GM19238 (cell line): ENCODE measurements around the gene CREB1.
"Not testable (repeated sequence)": the region's sequence is repeated elsewhere in the genome, so short reads cannot be mapped to it uniquely, and the experiment has no call there.

Experiments
- DNase-seq: peaks from one replicate; pipeline ENCODE4 v3.0.0; 2011; ENCODE audit warnings: low spot score; ENCODE audit not compliant: insufficient read length

CREB1 gene

GRCh38 chr2:207614824-207615223 is 85.1 kb downstream of the CREB1 start:
- DNase-seq, result no peak

- DNase-seq, result no peak
These were observed 86.4 kb downstream of the CREB1 start for GRCh38 chr2:207616185-207616584.

GRCh38 chr2:207617011-207617671 is 87.4 kb downstream of the CREB1 start:
- DNase-seq, result no peak

GRCh38 chr2:207619764-207620203 is 90.0 kb downstream of the CREB1 start:
- no peak for DNase-seq

GRCh38 chr2:207621501-207622039 is 91.8 kb downstream of the CREB1 start:
- no peak for DNase-seq

- peak; percentile 42 for DNase-seq
These were observed 94.6 kb downstream of the CREB1 start for GRCh38 chr2:207624185-207625013.

GRCh38 chr2:207625014-207625907 is 95.5 kb downstream of the CREB1 start, which contains the start of gene METTL21A:
TSS of gene METTL21A (minus strand) at chr2:207625394. CDS start at chr2:207624375, 1,019 bp downstream.
- peak; percentile 85 for DNase-seq

GRCh38 chr2:207629553-207629952 is 99.8 kb downstream of the CREB1 start:
- DNase-seq, result no peak

GRCh38 chr2:207630491-207630890 is 100.7 kb downstream of the CREB1 start:
- no peak for DNase-seq

- DNase-seq, result no peak
These were observed 103.1 kb downstream of the CREB1 start for GRCh38 chr2:207632575-207633493.

- DNase-seq, result no peak
These were observed 103.9 kb downstream of the CREB1 start for GRCh38 chr2:207633686-207634085.

GRCh38 chr2:207635468-207636200 is 105.9 kb downstream of the CREB1 start:
- DNase-seq, result no peak

GRCh38 chr2:207639288-207639687 is 109.5 kb downstream of the CREB1 start:
- DNase-seq, result not testable (repeated sequence)

GRCh38 chr2:207640160-207640559 is 110.4 kb downstream of the CREB1 start:
- DNase-seq, result no peak

- DNase-seq, result no peak
These were observed 110.9 kb downstream of the CREB1 start for GRCh38 chr2:207640661-207641060.

- DNase-seq, result no peak
These were observed 114.1 kb downstream of the CREB1 start for GRCh38 chr2:207643892-207644291.

- DNase-seq, result not testable (repeated sequence)
These were observed 116.8 kb downstream of the CREB1 start for GRCh38 chr2:207646582-207646981.
